ENCODE data around the gene ACE. TPM values are rescaled to one million over a fixed set of nuclear protein-coding genes. Genes with fewer than 3 reads are reported as not detected.
A peak's percentile ranks its signal among the peaks of the same experiment; 100 is the strongest.

ACE gene
- polyA plus RNA-seq, 1 experiment = 3.1 TPM

DNA sequence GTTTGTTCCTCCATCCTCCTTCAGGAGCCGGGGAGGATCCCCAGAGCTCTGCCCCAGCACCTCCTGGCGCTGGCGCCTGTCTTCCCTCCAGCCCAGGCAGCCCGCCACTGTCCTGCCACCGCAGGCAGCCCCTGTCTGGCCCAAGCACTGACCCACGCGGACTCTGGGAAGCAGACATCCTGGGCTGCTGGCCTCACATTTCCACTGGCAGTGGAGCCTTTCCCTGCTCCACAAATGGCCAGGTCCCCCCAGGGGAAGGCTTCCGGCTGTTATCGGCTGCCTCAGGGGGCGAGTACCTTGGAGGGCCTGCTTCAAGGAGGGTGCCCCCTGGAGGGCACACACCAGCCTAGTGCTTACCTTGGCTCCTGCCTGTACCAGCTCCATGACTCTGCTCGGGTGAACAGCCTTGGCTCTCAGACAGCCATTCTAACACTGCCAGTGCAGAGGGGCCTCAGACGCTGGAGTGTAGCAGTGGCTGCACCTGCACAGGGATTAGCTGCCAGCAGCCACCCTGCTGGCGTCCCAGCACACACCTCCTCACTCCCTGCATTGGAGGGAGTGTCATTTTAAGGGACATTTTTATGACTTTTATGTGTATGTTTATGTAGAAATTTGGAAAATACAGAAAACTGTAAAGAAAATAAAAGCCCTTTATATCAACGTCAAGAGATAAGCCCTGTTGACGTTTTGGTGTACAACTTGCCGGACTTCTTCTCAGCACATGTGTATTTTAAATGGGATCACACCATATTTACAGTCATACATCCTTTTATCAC is 21.0 kb downstream of the ACE start:
- ChIA-PET POLR2A (no interaction called here), CTCF (interaction anchor here (2.0 to 5.6 kb wide), 2 partner anchors 19 to 115 kb away, joined by 8 to 27 read pairs; no protein-coding TSS in a partner anchor)
- Histone ChIP-seq H3K36me3 (ENCODE audit: control insufficient read depth, insufficient read depth, low read length) (no peaks in the 10 kb centered on the region), H3K4me3 (ENCODE audit: low read depth, low read length) (no peak overlapping the region), H3K27me3 (ENCODE audit: control insufficient read depth, insufficient read depth, low read length) (no peaks in the 10 kb centered on the region)
- no peak for DNase-seq (ENCODE audit: low read depth)
- TF ChIP-seq, protein P1, sequence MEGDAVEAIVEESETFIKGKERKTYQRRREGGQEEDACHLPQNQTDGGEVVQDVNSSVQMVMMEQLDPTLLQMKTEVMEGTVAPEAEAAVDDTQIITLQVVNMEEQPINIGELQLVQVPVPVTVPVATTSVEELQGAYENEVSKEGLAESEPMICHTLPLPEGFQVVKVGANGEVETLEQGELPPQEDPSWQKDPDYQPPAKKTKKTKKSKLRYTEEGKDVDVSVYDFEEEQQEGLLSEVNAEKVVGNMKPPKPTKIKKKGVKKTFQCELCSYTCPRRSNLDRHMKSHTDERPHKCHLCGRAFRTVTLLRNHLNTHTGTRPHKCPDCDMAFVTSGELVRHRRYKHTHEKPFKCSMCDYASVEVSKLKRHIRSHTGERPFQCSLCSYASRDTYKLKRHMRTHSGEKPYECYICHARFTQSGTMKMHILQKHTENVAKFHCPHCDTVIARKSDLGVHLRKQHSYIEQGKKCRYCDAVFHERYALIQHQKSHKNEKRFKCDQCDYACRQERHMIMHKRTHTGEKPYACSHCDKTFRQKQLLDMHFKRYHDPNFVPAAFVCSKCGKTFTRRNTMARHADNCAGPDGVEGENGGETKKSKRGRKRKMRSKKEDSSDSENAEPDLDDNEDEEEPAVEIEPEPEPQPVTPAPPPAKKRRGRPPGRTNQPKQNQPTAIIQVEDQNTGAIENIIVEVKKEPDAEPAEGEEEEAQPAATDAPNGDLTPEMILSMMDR (IDR thresholded peaks at IDR 0.05; ENCODE audit: insufficient read depth, low read depth, low read length) = no peak

DNA sequence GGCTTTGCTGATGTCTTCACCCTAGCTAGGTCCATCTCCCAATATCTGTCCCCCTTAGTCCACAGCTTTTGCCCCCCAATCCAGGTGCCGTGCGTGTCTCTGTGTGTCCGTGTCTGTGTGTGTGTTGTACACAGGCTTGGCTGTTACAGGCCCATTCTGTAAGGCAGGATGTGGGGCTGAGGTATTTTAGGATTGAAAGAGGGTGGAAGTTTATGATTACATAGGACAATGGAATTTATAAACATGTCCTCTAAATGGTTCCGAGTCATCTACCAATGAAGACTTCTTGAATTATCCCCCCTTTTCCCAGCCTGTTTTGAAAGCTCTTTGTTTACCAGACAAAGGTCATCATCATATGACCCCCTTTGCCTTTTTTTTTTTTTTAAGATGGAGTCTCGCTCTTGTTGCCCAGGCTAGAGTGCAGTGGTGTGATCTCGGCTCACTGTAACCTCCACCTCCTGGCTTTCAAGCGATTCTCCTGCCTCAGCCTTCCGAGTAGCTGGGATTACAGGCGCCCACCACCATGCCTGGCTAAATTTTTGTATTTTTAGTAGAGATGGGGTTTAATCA is 21.9 kb downstream of the ACE start:
- peak; percentile 36 for DNase-seq (ENCODE audit: low read depth)
- H3K27me3 ChIP-seq (ENCODE audit: control insufficient read depth, insufficient read depth, low read length) = no peaks in the 10 kb centered on the region
- ChIA-PET POLR2A (interaction anchor here (0.7 kb wide), 1 partner anchor 71 kb away, joined by 4 read pairs; no protein-coding TSS in a partner anchor), CTCF (interaction anchor here (1.1 to 5.6 kb wide), 5 partner anchors 9 to 114 kb away, joined by 5 to 27 read pairs (median 6); no protein-coding TSS in a partner anchor)
- H3K36me3 ChIP-seq (ENCODE audit: control insufficient read depth, insufficient read depth, low read length) = no peaks in the 10 kb centered on the region
- TF ChIP-seq, protein P1 (IDR thresholded peaks at IDR 0.05; ENCODE audit: insufficient read depth, low read depth, low read length) = no peak
- H3K4me3 ChIP-seq (ENCODE audit: low read depth, low read length) = no peak overlapping the region

DNA sequence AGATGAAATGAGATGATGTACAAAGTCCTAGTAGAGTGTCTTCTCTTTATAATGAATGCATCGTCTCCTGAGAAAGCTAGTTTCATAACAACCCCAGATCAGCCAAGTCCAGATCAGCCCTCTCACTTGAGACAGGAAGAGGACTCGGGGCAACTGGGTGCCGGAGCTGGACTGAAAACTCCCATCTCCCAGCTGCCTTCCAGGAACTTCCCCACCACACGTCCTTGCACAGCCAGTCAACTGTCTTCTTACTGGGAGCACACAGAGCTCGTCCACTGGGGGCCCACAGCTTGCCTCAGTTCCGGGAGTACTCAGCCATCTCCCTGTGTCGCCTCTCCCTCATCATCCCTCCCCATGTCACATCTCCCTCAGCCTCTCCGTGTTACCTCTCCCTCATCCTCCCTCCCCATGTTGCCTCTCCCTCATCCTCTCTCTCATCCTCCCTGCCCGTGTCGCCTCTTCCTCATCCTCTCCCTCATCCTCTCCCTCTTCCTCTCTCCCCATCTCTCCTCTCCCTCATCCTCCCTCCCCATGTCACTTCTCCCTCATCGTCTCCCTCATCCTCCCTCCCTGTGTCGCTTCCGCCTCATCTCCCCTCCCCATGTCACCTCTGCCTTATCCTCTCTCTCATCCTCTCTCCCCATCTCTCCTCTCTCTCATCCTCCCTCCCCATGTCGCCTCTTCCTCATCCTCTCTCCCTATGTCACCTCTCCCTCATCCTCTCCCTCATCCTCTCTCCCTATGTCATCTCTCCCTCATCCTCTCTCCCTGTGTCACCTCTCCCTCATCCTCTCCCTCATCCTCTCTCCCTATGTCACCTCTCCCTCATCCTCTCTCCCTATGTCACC is 23.9 kb downstream of the ACE start:
- ChIA-PET POLR2A (no interaction called here), CTCF (no interaction called here)
- Histone ChIP-seq H3K4me3 (ENCODE audit: low read depth, low read length) (no peak overlapping the region), H3K27me3 (ENCODE audit: control insufficient read depth, insufficient read depth, low read length) (no peaks in the 10 kb centered on the region), H3K36me3 (ENCODE audit: control insufficient read depth, insufficient read depth, low read length) (no peaks in the 10 kb centered on the region)
- TF ChIP-seq, protein P1 (IDR thresholded peaks at IDR 0.05; ENCODE audit: insufficient read depth, low read depth, low read length) = no peak
- no peak for DNase-seq (ENCODE audit: low read depth)

DNA sequence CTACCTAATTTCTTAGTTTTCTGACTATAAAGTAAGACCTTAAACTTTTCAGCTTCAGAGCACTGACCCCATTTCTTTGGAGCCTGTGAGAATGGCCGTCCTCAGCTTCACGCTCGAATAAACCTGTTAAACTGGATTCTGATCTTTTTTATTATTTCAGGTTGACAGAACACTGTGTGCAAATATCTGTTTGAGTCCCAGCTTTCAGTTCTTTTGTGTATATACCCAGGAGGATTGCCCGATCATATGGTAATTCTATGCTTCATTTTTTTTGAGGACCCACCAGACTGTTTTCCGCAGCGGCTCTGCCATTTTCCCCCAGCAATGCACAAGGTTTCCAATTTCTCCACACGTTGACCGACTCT is 26.5 kb downstream of the ACE start:
- TF ChIP-seq, protein P1 (IDR thresholded peaks at IDR 0.05; ENCODE audit: insufficient read depth, low read depth, low read length) = no peak
- CTCF ChIA-PET = interaction anchor here (1.4 kb wide), 1 partner anchor 78 kb away, joined by 4 read pairs; no protein-coding TSS in a partner anchor

DNA sequence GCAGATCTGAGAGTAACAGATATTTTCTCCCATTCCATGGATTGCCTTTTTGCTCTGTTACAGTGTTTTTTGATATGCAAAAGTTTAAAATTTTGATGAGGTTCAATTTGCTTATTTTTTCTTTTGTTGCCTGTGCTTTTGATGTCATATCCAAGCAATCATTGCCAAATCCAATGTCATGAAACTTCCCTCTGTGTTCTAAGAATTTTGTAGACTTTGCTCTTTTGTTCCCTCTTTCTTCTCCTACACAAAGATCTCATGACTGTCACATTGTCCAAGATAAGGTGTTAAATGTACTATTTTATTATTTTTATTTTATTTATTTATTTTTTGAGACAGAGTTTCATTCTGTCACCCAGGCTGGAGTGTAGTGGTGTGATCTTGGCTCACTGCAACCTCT is 27.4 kb downstream of the ACE start:
- CTCF ChIA-PET = interaction anchor here (1.0 kb wide), 1 partner anchor 79 kb away, joined by 3 read pairs; no protein-coding TSS in a partner anchor

More for the DNA sequence above, 26.5 kb downstream of the ACE start:
- no peaks in the 10 kb centered on the region for H3K36me3 ChIP-seq (ENCODE audit: control insufficient read depth, insufficient read depth, low read length)
- no peak for DNase-seq (ENCODE audit: low read depth)
- no peaks in the 10 kb centered on the region; the same call in none of the 2 replicates for H3K27me3 ChIP-seq (ENCODE audit: control insufficient read depth, insufficient read depth, low read length)
- POLR2A ChIA-PET = no interaction called here
- H3K4me3 ChIP-seq (ENCODE audit: low read depth, low read length) = no peak overlapping the region

More for the DNA sequence above, 27.4 kb downstream of the ACE start:
- TF ChIP-seq, protein P1 (IDR thresholded peaks at IDR 0.05; ENCODE audit: insufficient read depth, low read depth, low read length) = no peak
- no peak overlapping the region for H3K4me3 ChIP-seq (ENCODE audit: low read depth, low read length)
- H3K36me3 ChIP-seq (ENCODE audit: control insufficient read depth, insufficient read depth, low read length) = no peaks in the 10 kb centered on the region
- POLR2A ChIA-PET = no interaction called here
- no peaks in the 10 kb centered on the region; the same call in none of the 2 replicates for H3K27me3 ChIP-seq (ENCODE audit: control insufficient read depth, insufficient read depth, low read length)
- DNase-seq (ENCODE audit: low read depth) = no peak

Data from BJ (cell line).